ENCODE results near the gene DCAF5.
"Not testable (repeated sequence)": the region's sequence is repeated elsewhere in the genome, so short reads cannot be mapped to it uniquely, and the experiment has no call there.

Gene DCAF5

GRCh38 chr14:69068744-69069421 is 84.0 kb downstream of the DCAF5 start:
- no peak for DNase-seq (ENCODE audit: low spot score)

GRCh38 chr14:69066396-69067171 is 86.3 kb downstream of the DCAF5 start:
- DNase-seq (ENCODE audit: low spot score), result no peak

GRCh38 chr14:69065934-69066333 is 87.0 kb downstream of the DCAF5 start:
- not testable (repeated sequence) for DNase-seq (ENCODE audit: low spot score)

- DNase-seq (ENCODE audit: low spot score), result no peak
Measured at GRCh38 chr14:69064596-69064995, 88.3 kb downstream of the DCAF5 start.

GRCh38 chr14:69059658-69060623 is 93.0 kb downstream of the DCAF5 start:
- no peak for DNase-seq (ENCODE audit: low spot score)

- no peak for DNase-seq (ENCODE audit: low spot score)
Measured at GRCh38 chr14:69055999-69056788, 96.7 kb downstream of the DCAF5 start.

GRCh38 chr14:69055125-69055524 is 97.8 kb downstream of the DCAF5 start:
- DNase-seq (ENCODE audit: low spot score), result no peak

GRCh38 chr14:69054030-69054429 is 98.9 kb downstream of the DCAF5 start:
- no peak for DNase-seq (ENCODE audit: low spot score)

GRCh38 chr14:69052181-69052601 is 100.7 kb downstream of the DCAF5 start:
- DNase-seq (ENCODE audit: low spot score), result no peak

- no peak for DNase-seq (ENCODE audit: low spot score)
Measured at GRCh38 chr14:69050240-69051184, 102.4 kb downstream of the DCAF5 start.

- no peak for DNase-seq (ENCODE audit: low spot score)
Measured at GRCh38 chr14:69049675-69050074, 103.2 kb downstream of the DCAF5 start.

- no peak for DNase-seq (ENCODE audit: low spot score)
Measured at GRCh38 chr14:69048456-69048855, 104.5 kb downstream of the DCAF5 start.

- DNase-seq (ENCODE audit: low spot score), result no peak
Measured at GRCh38 chr14:69047255-69047654, 105.7 kb downstream of the DCAF5 start.

- peak; percentile 70 for DNase-seq (ENCODE audit: low spot score)
Measured at GRCh38 chr14:69046476-69046860, 106.5 kb downstream of the DCAF5 start.

- no peak for DNase-seq (ENCODE audit: low spot score)
Measured at GRCh38 chr14:69045857-69046475, 107.0 kb downstream of the DCAF5 start.

GRCh38 chr14:69044965-69045555 is 107.9 kb downstream of the DCAF5 start:
- DNase-seq (ENCODE audit: low spot score), result no peak

- no peak for DNase-seq (ENCODE audit: low spot score)
Measured at GRCh38 chr14:69044296-69044695, 108.6 kb downstream of the DCAF5 start.

GRCh38 chr14:69043596-69044260 is 109.2 kb downstream of the DCAF5 start:
- no peak for DNase-seq (ENCODE audit: low spot score)

Measured in left forelimb (tissue), 1 donor.